ENCODE data around the gene CDR2.
A peak's percentile ranks its signal among the peaks of the same experiment; 100 is the strongest.
"Not testable (repeated sequence)": the region's sequence is repeated elsewhere in the genome, so short reads cannot be mapped to it uniquely, and the experiment has no call there.

CDR2 gene

GRCh38 chr16:22307838-22308237 lies 66.6 kb downstream of the CDR2 start:
- DNase-seq (ENCODE audit: low read depth in 2 of 2) = no peak

DNA sequence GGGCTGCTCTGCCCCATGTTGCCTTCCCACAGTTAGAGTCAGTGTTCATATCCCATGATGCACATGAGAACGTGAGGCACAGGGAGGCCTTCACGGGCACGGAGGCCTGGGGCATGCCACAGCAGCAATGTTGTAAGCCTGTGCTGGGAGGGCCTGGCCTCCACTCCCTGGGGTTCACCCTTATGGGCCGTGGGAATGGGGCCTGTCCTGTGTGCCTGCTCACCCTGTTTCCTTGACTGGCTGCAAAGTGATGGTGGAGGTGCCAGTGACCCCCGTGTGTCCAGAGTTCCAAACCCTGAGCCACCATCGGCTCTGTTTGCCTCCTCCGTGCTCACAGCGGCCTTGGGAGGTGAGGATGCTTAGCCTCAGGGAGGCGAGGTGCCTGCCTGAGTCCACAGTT lies 67.6 kb downstream of the CDR2 start:
- no peak for DNase-seq (ENCODE audit: low read depth in 2 of 2)

DNA sequence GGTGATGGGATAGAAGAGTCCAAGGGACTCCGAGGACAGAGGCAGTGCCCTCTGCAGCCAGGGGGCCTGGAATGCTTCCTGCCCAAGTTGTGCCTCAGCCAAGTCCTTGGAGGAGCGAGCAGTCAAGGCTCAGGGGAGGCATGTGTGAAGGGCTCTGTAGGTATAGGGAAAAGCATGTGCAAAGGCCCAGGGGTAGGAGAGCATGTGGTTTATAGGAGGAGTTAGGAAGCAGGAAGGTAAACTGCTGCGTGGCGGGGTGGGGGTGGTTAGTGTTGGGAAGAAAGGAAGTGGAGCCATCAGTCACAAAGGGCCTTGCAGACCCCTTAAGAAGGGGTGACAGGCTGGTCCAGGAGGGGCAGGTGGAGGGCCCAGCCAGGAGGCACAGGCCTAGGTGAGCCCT lies 70.0 kb downstream of the CDR2 start:
- DNase-seq (ENCODE audit: low read depth in 2 of 2) = no peak

DNA sequence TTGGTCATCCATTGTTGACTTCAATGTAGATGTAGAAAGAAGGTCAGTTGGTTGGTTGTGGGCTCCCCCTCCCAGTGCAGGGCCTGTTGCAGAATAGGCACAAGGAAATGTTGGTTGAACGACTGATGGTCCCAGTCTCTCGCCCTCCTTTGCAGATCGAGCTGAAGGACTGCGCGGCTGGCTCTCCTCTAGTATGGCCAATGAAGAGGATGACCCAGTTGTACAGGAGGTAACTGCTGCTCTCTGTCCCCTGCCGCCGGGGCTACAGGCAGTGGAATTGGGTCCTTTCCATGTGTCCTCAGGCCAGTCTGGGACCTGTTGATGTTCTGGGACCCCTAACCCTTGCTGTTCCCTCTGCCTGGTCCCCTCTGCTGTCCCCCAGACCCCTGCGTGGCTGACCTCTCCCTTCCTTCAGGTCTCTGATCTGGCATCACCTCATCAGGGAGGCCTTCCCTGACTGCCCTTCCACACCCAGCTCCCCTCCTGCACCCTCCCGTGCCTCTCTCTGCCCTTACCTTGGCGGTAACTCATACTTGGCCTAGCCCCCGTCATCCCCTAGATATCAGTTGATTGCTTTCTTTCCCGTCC lies 71.5 kb downstream of the CDR2 start:
- DNase-seq (ENCODE audit: low read depth in 2 of 2) = no peak

DNA sequence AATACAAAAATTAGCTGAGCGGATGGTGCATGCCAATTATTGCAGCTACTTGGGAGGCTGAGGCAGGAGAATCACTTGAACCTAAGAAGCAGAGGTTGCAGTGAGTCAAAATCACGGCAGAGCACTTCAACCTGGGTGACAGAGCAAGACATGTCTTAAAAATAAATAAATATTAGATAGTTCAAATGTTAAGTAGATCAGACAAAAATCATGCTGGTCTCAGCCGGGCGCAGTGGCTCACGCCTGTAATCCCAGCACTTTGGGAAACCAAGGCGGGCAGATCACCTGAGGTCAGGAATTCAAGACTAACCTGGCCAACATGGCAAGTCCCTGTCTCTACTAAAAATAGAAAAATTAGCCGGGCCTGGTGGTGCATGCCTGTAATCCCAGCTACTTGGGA lies 73.0 kb downstream of the CDR2 start:
- DNase-seq (ENCODE audit: low read depth in 2 of 2) = not testable (repeated sequence)

- DNase-seq (ENCODE audit: low read depth in 2 of 2) = peak in 1 of 2 donors; percentile 17
These were observed 73.9 kb downstream of the CDR2 start for GRCh38 chr16:22300427-22301071.

DNA sequence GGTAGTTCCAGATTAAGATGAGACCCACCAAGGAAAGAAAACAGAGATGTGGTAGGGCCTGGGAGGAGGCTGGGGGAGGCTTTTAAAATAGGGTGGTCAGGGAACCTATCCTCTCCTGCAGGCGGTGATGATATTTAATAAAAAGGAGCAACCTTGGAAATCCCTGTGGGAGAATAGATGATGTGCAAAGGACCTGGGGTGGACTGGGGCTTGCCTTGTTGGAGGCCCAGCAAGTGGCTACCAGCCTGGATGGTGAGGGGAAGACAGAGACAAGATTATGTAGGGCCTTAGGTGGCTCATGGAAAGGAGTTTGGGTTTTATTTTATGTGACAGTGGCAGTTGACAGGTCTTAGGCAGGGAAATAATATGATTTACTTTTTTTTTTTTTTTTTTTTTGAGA lies 75.4 kb downstream of the CDR2 start:
- no peak for DNase-seq (ENCODE audit: low read depth in 2 of 2)

GRCh38 chr16:22297871-22298733 lies 76.3 kb downstream of the CDR2 start:
- peak; percentile 53 to 54 for DNase-seq (ENCODE audit: low read depth in 2 of 2)

DNA sequence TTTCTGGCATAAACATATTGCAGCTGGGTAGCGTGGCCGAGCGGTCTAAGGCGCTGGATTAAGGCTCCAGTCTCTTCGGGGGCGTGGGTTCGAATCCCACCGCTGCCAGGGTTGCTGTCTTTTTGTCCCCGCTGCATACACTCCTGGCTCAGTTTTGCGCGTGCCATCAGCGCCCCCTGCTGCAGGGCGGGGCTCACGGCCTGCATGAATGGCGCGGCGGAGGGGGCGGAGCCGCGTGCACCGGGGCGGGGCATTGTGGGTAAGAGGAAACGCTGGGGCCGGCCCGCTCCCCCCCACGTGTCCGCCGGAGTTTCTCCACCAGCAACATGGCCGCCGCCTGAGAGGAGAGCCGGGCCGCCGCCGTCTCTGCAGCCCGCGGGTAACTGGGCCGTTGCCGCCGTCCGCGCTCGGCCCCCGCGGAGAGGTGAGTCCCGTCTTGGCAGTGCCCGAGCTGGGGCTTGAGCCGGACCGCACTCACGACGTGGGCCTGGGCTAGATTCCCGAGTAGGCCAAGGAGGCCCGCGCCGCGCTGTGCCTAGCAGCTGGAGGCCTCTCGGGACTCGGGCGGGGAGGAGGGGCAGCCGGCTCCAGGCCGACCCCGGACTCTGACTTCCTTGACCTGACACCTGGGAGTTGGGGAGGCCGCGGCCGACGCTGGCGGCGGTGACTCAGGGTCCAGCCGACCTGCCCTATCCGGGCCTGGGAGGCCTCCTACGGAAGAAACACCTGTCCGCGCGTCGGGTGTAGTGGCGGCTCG lies 77.1 kb downstream of the CDR2 start, which contains the start of gene POLR3E:
Gene POLR3E (plus strand): TSS at position 296 of the 757 bp plus-strand sequence. CDS start 5,560 bp downstream, outside the sequence.
- peak; percentile 98 to 99 for DNase-seq (ENCODE audit: low read depth in 2 of 2)

DNA sequence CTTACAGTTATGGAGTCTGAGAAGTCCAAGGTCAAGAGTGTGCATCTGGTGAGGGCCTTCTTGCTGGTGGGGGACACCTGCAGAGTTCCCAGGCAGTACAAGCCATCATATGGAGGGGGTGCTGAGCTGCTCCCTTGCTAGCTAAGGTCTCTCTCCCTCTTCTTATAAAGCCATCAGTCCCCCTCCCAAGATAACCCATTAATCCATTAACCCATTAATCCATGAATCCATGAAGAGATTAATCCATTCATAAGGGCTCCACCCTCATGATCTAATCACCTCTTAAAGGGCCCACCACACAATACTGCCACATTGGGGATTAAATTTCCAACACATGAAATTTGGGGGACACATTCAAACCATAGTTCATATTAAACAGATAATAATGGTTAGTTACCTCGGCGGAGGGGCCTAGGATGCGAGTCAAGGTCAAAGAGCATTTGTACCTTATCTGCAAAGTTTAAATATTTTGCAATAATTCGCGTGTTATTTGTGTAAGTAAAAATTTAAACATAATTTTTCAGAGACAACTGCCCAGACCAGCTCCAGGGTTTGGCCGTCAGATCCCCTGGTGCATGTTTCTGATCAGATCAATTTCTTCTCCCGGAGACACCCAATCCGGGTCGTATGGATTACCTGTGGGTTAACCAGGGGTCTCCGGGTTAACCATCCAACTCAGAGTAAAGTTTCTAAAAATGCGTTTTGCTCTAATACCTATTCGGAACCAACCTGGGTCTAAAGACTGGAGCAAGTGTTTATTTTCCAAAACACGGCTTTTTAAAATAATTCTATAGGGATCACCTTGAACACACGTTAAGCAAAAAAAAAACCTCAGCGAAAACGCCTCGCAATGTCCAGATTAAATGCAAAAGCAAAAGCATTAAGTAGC lies 78.0 kb downstream of the CDR2 start:
- DNase-seq (ENCODE audit: low read depth in 2 of 2) = no peak

All from stimulated activated CD8-positive, alpha-beta memory T cell treated with anti-CD3 and anti-CD28 coated beads, Interleukin-7, amount 100 ng/mL, for 4 hours (primary cell).